ENCODE data around the gene SH3GL2.

DNA sequence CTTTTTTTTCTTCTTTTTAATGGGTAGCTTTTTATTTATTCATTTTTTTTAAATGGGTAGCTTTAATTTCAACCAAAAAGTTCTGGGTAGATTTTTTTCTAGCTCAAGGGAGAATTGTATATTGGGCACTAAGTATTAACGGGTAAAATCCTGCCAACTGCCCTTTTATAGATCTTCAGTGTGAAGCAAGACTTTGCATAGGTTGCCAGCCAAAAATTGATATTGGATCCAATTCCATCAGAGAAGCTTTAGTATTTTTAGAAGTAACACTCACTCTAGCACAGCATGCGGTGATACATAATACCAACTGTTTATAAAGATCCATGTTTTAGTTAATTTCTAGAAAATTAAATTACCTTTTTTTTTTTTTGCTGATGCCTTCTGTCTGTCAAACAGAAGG is 49.8 kb downstream of the SH3GL2 start:
- TF ChIP-seq, protein P1, sequence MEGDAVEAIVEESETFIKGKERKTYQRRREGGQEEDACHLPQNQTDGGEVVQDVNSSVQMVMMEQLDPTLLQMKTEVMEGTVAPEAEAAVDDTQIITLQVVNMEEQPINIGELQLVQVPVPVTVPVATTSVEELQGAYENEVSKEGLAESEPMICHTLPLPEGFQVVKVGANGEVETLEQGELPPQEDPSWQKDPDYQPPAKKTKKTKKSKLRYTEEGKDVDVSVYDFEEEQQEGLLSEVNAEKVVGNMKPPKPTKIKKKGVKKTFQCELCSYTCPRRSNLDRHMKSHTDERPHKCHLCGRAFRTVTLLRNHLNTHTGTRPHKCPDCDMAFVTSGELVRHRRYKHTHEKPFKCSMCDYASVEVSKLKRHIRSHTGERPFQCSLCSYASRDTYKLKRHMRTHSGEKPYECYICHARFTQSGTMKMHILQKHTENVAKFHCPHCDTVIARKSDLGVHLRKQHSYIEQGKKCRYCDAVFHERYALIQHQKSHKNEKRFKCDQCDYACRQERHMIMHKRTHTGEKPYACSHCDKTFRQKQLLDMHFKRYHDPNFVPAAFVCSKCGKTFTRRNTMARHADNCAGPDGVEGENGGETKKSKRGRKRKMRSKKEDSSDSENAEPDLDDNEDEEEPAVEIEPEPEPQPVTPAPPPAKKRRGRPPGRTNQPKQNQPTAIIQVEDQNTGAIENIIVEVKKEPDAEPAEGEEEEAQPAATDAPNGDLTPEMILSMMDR (IDR thresholded peaks at IDR 0.05), result no peak
- TF ChIP-seq ZFX (IDR thresholded peaks at IDR 0.05; ENCODE audit: borderline replicate concordance), result no peak

Data from 22Rv1 (cell line).